ENCODE results near the gene CDADC1.
A peak's percentile ranks its signal among the peaks of the same experiment; 100 is the strongest.
"Not testable (repeated sequence)": the region's sequence is repeated elsewhere in the genome, so short reads cannot be mapped to it uniquely, and the experiment has no call there.

Gene CDADC1

GRCh38 chr13:49292742-49293486 lies 45.2 kb downstream of the CDADC1 start:
- H3K27ac ChIP-seq, result no peak overlapping the region
- DNase-seq (ENCODE audit: low read depth, low spot score), result no peak

GRCh38 chr13:49294723-49295122 lies 47.0 kb downstream of the CDADC1 start:
- not testable (repeated sequence) for DNase-seq (ENCODE audit: low read depth, low spot score); H3K27ac ChIP-seq

GRCh38 chr13:49295244-49295643 lies 47.5 kb downstream of the CDADC1 start:
- H3K27ac ChIP-seq, result no peak overlapping the region
- no peak for DNase-seq (ENCODE audit: low read depth, low spot score)

- no peak overlapping the region for H3K27ac ChIP-seq
- no peak for DNase-seq (ENCODE audit: low read depth, low spot score)
These were observed 48.9 kb downstream of the CDADC1 start for GRCh38 chr13:49296659-49297058.

GRCh38 chr13:49297338-49297737 lies 49.6 kb downstream of the CDADC1 start:
- no peak overlapping the region for H3K27ac ChIP-seq
- DNase-seq (ENCODE audit: low read depth, low spot score), result no peak

- no peak overlapping the region for H3K27ac ChIP-seq
- DNase-seq (ENCODE audit: low read depth, low spot score), result no peak
These were observed 50.7 kb downstream of the CDADC1 start for GRCh38 chr13:49298416-49298815.

GRCh38 chr13:49298903-49299605 lies 51.3 kb downstream of the CDADC1 start:
- no peak for DNase-seq (ENCODE audit: low read depth, low spot score)
- H3K27ac ChIP-seq, result no peak overlapping the region

GRCh38 chr13:49300276-49300675 lies 52.6 kb downstream of the CDADC1 start:
- no peak overlapping the region for H3K27ac ChIP-seq
- no peak for DNase-seq (ENCODE audit: low read depth, low spot score)

- DNase-seq (ENCODE audit: low read depth, low spot score), result peak; percentile 18
- H3K27ac ChIP-seq, result no peak overlapping the region
These were observed 53.2 kb downstream of the CDADC1 start for GRCh38 chr13:49300739-49301589.

- H3K27ac ChIP-seq, result no peak overlapping the region
- DNase-seq (ENCODE audit: low read depth, low spot score), result no peak
These were observed 54.5 kb downstream of the CDADC1 start for GRCh38 chr13:49302222-49302621.

GRCh38 chr13:49302817-49303216 lies 55.1 kb downstream of the CDADC1 start:
- H3K27ac ChIP-seq, result no peak overlapping the region
- DNase-seq (ENCODE audit: low read depth, low spot score), result no peak

GRCh38 chr13:49303533-49304252 lies 56.0 kb downstream of the CDADC1 start:
- H3K27ac ChIP-seq, result no peak overlapping the region
- DNase-seq (ENCODE audit: low read depth, low spot score), result no peak

GRCh38 chr13:49304356-49304755 lies 56.6 kb downstream of the CDADC1 start:
- no peak overlapping the region for H3K27ac ChIP-seq
- no peak for DNase-seq (ENCODE audit: low read depth, low spot score)

GRCh38 chr13:49304763-49305700 lies 57.3 kb downstream of the CDADC1 start:
- no peak overlapping the region for H3K27ac ChIP-seq
- DNase-seq (ENCODE audit: low read depth, low spot score), result no peak

- DNase-seq (ENCODE audit: low read depth, low spot score), result no peak
- no peak overlapping the region for H3K27ac ChIP-seq
These were observed 58.2 kb downstream of the CDADC1 start for GRCh38 chr13:49305792-49306425.

GRCh38 chr13:49307365-49307764 lies 59.6 kb downstream of the CDADC1 start:
- no peak for DNase-seq (ENCODE audit: low read depth, low spot score)
- no peak overlapping the region for H3K27ac ChIP-seq

- no peak for DNase-seq (ENCODE audit: low read depth, low spot score)
These were observed 60.6 kb downstream of the CDADC1 start for GRCh38 chr13:49308097-49308875.

GRCh38 chr13:49308921-49309408 lies 61.2 kb downstream of the CDADC1 start:
- DNase-seq (ENCODE audit: low read depth, low spot score), result no peak
- H3K27ac ChIP-seq, result peak overlapping the region; percentile 55

More at GRCh38 chr13:49308097-49308875, 60.6 kb downstream of the CDADC1 start:
- H3K27ac ChIP-seq, result peak overlapping the region; percentile 55
